ENCODE measurements around the gene TUBG1.
A peak's percentile ranks its signal among the peaks of the same experiment; 100 is the strongest.
"Not testable (repeated sequence)": the region's sequence is repeated elsewhere in the genome, so short reads cannot be mapped to it uniquely, and the experiment has no call there.

The TUBG1 gene

DNA sequence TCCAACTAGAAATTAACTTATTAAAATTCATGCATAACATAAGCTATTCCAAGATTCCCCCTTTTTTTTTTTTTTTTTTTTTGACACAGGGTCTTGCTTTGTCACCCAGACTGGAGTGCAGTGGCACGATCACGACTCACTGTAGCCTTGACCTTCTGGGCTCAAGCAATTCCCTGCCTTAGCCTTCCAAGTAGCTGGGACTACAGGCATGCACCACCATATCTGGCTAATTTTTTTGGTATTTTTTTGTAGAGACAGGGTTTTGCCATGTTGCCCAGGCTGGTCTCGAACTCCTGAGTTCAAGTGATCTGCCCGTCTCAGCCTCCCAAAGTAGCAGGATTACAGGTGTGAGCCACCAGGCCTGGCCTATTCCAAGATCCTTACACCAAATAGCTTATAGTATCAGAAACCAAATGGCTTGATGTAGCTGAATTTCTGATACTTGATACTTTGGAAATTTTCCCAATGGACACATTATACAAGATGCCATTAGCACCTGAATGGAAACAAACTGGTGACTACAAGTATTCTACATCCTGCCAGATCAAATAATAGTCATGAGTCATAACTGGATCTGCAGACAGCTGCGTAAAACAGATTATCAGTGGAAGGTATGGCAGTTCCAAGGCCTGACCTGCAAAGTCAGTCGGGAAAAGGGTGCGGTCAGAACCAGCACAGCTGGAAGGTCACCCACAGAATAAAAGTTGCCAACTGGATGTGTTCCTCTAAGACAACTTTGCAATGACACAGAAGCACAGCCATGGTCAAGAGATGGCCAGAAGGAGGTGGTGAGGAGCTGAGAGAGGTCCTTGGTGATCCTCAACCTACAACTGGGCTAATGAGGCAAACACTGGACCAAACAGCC, 14.5 kb downstream of the TUBG1 start:
- peak overlapping the region; percentile 57 for H3K27ac ChIP-seq (ENCODE audit: poor library complexity, severe bottlenecking)
- no peak overlapping the region for H3K4me3 ChIP-seq (ENCODE audit: severe bottlenecking)
- DNase-seq (ENCODE audit: low spot score) (no peak), ATAC-seq (ENCODE audit: low read depth) (peak; percentile 97)
- no peaks in the 10 kb centered on the region for H3K36me3 ChIP-seq (ENCODE audit: low read depth)
- no peaks in the 10 kb centered on the region for H3K27me3 ChIP-seq (ENCODE audit: insufficient read depth, poor library complexity, severe bottlenecking)
- peaks cover 16% of the 10 kb centered on the region for H3K4me1 ChIP-seq (ENCODE audit: insufficient read depth, poor library complexity, severe bottlenecking)
- no peaks in the 10 kb centered on the region for H3K9me3 ChIP-seq (ENCODE audit: severe bottlenecking)
- TF ChIP-seq, protein P1, sequence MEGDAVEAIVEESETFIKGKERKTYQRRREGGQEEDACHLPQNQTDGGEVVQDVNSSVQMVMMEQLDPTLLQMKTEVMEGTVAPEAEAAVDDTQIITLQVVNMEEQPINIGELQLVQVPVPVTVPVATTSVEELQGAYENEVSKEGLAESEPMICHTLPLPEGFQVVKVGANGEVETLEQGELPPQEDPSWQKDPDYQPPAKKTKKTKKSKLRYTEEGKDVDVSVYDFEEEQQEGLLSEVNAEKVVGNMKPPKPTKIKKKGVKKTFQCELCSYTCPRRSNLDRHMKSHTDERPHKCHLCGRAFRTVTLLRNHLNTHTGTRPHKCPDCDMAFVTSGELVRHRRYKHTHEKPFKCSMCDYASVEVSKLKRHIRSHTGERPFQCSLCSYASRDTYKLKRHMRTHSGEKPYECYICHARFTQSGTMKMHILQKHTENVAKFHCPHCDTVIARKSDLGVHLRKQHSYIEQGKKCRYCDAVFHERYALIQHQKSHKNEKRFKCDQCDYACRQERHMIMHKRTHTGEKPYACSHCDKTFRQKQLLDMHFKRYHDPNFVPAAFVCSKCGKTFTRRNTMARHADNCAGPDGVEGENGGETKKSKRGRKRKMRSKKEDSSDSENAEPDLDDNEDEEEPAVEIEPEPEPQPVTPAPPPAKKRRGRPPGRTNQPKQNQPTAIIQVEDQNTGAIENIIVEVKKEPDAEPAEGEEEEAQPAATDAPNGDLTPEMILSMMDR (IDR thresholded peaks at IDR 0.05; ENCODE audit: poor library complexity, severe bottlenecking): peak; percentile 24

DNA sequence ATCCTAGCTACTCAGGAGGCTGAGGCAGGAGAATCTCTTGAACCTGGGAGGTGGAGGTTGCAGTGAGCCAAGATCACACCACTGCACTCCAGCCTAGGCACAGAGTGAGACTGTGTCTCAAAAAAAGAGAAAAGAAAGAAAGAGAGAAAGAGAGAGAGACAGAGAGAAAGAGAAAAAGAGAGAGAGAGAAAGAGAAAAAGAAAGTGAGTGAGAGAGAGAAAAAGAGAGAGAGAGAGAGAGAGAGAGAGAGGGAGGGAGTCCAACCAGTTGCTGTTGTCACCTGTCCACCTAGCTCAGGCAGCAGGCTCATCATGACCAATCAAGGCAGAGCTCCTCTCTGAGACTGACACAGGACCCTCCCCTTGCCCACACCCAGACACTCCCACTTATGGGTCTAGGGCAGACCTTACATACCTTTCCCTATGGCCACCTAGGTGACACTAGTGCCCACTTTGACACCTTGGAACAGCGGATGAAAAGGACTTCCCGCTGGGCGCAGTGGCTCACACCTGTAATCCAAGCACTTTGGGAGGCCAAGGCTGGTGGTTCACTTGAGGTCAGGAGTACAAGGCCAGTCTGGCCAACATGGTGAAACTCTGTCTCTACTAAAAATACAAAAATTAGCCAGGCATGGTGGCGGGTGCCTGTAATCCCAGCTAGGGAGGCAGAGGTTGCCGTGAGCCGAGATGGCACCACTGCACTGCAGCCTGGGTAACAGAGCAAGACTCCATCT, 17.7 kb downstream of the TUBG1 start:
- not testable (repeated sequence) for ATAC-seq (ENCODE audit: low read depth); H3K9me3 ChIP-seq (ENCODE audit: severe bottlenecking); DNase-seq (ENCODE audit: low spot score); H3K27ac ChIP-seq (ENCODE audit: poor library complexity, severe bottlenecking); H3K4me3 ChIP-seq (ENCODE audit: severe bottlenecking); H3K27me3 ChIP-seq (ENCODE audit: insufficient read depth, poor library complexity, severe bottlenecking); H3K36me3 ChIP-seq (ENCODE audit: low read depth)
- H3K4me1 ChIP-seq (ENCODE audit: insufficient read depth, poor library complexity, severe bottlenecking): peaks cover 22% of the 10 kb centered on the region

DNA sequence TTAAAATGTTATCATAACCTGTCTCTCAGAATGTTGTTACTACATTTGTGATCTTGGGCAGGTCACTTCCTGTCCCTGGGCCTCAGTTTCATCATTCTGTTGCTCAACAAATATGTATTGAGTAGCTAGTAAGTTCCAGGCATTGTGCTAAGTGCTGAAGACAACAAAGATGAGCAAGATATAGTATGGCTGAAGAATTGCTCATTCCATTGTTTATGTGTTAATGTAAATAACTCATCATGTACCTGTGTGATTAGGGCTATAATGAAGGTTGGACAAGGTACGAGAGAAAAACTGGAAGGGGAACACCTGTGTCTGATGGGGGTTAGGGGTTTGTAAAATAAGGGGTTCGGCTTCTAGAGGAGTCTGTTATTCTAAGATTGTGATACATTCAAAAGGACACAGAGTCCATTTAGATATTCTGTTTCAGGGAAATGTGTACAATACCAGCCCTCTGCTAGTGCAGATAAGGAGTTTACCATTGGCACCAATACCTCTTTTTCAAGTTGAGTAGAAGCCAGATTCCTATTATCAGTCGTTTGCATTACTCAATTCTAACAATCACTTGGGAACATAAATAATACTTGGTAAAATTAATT, 20.0 kb downstream of the TUBG1 start:
- peak; percentile 86 for ATAC-seq (ENCODE audit: low read depth)
- peaks cover 15% of the 10 kb centered on the region for H3K4me1 ChIP-seq (ENCODE audit: insufficient read depth, poor library complexity, severe bottlenecking)
- DNase-seq (ENCODE audit: low spot score): no peak
- H3K27ac ChIP-seq (ENCODE audit: poor library complexity, severe bottlenecking): peak overlapping the region; percentile 14
- no peaks in the 10 kb centered on the region for H3K9me3 ChIP-seq (ENCODE audit: severe bottlenecking)
- no peaks in the 10 kb centered on the region for H3K36me3 ChIP-seq (ENCODE audit: low read depth)
- no peaks in the 10 kb centered on the region for H3K27me3 ChIP-seq (ENCODE audit: insufficient read depth, poor library complexity, severe bottlenecking)
- TF ChIP-seq, protein P1 (IDR thresholded peaks at IDR 0.05; ENCODE audit: poor library complexity, severe bottlenecking): no peak
- H3K4me3 ChIP-seq (ENCODE audit: severe bottlenecking): no peak overlapping the region

DNA sequence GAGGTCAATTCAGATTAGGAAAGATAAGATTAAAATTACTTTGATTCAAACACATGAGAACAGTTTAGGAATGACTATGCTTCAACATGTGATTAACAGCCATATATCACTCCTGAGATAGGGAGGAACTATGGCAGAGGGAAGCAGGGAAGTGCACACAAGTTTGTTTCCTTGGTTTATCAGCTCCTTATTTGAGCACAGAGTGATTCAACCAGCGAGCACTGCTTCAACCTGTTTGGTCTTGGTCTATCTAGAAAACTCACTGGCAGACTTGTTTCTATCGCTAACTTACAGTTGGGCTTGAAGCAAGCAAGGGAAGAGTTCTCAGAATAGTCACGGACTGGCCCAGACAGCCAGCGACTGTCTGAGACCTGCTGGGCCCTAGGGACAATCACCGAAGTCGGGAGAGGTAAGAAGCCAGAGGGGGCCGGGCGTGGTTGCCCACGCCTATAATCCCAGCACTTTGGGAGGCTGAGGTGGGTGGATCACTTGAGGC, 23.5 kb downstream of the TUBG1 start:
- H3K4me1 ChIP-seq (ENCODE audit: insufficient read depth, poor library complexity, severe bottlenecking): peaks cover 14% of the 10 kb centered on the region
- no peak overlapping the region for H3K4me3 ChIP-seq (ENCODE audit: severe bottlenecking)
- no peaks in the 10 kb centered on the region for H3K36me3 ChIP-seq (ENCODE audit: low read depth)
- peaks cover 2% of the 10 kb centered on the region for H3K9me3 ChIP-seq (ENCODE audit: severe bottlenecking)
- DNase-seq (ENCODE audit: low spot score) (no peak), ATAC-seq (ENCODE audit: low read depth) (no peak)
- no peaks in the 10 kb centered on the region for H3K27me3 ChIP-seq (ENCODE audit: insufficient read depth, poor library complexity, severe bottlenecking)
- H3K27ac ChIP-seq (ENCODE audit: poor library complexity, severe bottlenecking): no peak overlapping the region
- TF ChIP-seq, protein P1 (IDR thresholded peaks at IDR 0.05; ENCODE audit: poor library complexity, severe bottlenecking): no peak

DNA sequence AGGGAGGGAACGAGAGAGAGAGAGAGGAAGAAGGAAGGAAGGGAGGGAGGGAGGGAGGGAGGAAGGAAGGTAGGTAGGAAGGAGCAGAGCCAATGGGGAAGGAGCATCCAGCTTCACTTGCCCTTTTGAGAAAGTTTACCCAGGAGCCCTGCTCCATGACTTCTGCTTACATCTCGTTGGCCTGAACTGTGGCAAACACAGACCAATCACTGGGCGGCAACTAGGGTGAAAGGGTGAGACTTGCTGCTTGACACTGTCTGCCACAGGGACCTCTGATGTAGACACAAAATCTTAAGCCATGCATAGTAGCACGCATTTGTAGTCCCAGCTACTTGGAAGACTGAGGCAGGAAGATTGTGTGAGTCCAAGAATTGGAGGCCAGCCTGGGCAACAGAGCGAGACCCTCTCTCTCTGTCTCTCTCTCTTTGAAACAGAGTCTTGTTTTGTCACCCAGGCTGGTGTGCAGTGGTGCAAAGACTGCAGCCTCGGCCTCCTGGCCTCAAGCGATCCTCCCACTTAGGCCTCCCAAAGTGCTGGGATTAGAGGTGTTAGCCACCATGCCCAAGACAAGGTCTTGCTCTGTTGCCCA, 30.1 kb downstream of the TUBG1 start:
- H3K4me1 ChIP-seq (ENCODE audit: insufficient read depth, poor library complexity, severe bottlenecking): no peaks in the 10 kb centered on the region
- no peaks in the 10 kb centered on the region for H3K36me3 ChIP-seq (ENCODE audit: low read depth)
- TF ChIP-seq, protein P1 (IDR thresholded peaks at IDR 0.05; ENCODE audit: poor library complexity, severe bottlenecking): no peak
- H3K4me3 ChIP-seq (ENCODE audit: severe bottlenecking): no peak overlapping the region
- H3K27me3 ChIP-seq (ENCODE audit: insufficient read depth, poor library complexity, severe bottlenecking): no peaks in the 10 kb centered on the region
- ATAC-seq (ENCODE audit: low read depth) (no peak), DNase-seq (ENCODE audit: low spot score) (no peak)
- no peak overlapping the region for H3K27ac ChIP-seq (ENCODE audit: poor library complexity, severe bottlenecking)
- peaks cover 2% of the 10 kb centered on the region for H3K9me3 ChIP-seq (ENCODE audit: severe bottlenecking)

All from RWPE2 (cell line).